Nasal cavity respiratory epithelium epithelial cell of viscerocranial mucosa (primary cell): ENCODE results near the gene SMPD1. TPM values are rescaled to one million over a fixed set of nuclear protein-coding genes. Genes with fewer than 3 reads are reported as not detected.

ENCODE experiments used
- total RNA-seq: library from RNA; depleted of rRNA; stranded (reverse); fragments of >200 nt; gene quantifications from 2 replicates; pipeline ENCODE4 v1.2.3, GENCODE V29; 2014

The SMPD1 gene
- 2.7 and 4.9 TPM in 2 replicates for total RNA-seq

GRCh38 chr11:6389905-6390717 is at the start of gene SMPD1:
Gene SMPD1, plus strand, starts transcription at chr11:6390474. Its CDS starts 125 bp downstream, at chr11:6390599.

DNA sequence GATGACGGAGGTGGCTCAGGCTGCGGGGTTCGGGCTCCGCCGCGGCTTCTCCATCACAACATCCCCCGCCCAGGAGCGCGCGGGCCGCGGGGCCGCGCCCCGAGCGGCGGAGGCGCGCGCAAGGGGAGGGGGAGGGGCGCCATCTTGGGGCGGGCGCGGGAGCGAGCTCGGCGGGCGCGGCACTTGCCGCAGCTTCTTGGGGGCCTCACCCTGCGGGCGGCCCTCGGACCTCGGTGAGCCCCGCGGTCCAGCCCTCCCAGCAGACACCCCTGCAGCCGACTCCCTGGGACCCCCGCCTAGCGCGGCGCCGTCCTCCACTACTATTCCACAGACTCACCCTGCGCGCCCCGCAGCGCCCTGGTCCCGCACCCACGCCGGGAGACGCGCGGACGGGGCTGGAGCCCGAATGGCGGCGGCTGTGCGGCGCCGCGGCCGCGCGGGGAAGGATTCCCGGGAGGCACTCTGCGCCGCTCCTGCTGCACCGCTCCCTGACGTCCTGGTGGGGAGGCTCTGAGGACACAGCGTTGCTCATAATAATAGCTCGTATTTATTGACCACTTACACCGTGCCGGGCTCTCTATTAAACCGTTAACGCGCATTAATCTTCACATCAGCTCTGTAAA is 28.8 kb downstream of the SMPD1 start, which contains the start of gene APBB1:
Gene APBB1, minus strand, starts transcription at position 86 of the 623 bp plus-strand sequence. CDS start 7,747 bp downstream, outside the sequence.

GRCh38 chr11:6440906-6441358 is 50.7 kb downstream of the SMPD1 start, which contains the start of gene HPX:
Gene HPX, minus strand, starts transcription at chr11:6440987. Its CDS starts 24 bp downstream, at chr11:6440963.

Other genes with a start within 250 kb of the SMPD1 start
- not detected in 2 replicates for gene OR52B2, start 220.1 kb upstream of the SMPD1 start, total RNA-seq
- not detected in 2 replicates for gene OR52W1, start 191.2 kb upstream of the SMPD1 start, total RNA-seq
- not detected in 2 replicates for gene C11orf42, start 184.9 kb upstream of the SMPD1 start, total RNA-seq
- 8.9 and 15.4 TPM in 2 replicates for gene FHIP1B, start 155.8 kb upstream of the SMPD1 start, total RNA-seq
- gene CNGA4, start 151.4 kb upstream of the SMPD1 start, total RNA-seq, result 0.07 TPM in 1 of 2 replicates, not detected in the other
- gene CCKBR, start 130.6 kb upstream of the SMPD1 start, total RNA-seq, result not detected in 2 replicates
- 7.0 and 18.5 TPM in 2 replicates for gene CAVIN3, start 70.0 kb upstream of the SMPD1 start, total RNA-seq
- 0.34 and 2.2 TPM in 2 replicates for gene APBB1, start 28.6 kb downstream of the SMPD1 start, total RNA-seq
- 0.34 and 1.00 TPM in 2 replicates for gene HPX, start 50.5 kb downstream of the SMPD1 start, total RNA-seq
- gene TRIM3, start 83.5 kb downstream of the SMPD1 start, total RNA-seq, result 10.6 and 21.4 TPM in 2 replicates
- gene ARFIP2, start 90.9 kb downstream of the SMPD1 start, total RNA-seq, result 46.9 and 50.9 TPM in 2 replicates
- 44.8 and 51.8 TPM in 2 replicates for gene TIMM10B, start 91.0 kb downstream of the SMPD1 start, total RNA-seq
- 4.4 and 7.3 TPM in 2 replicates for gene DNHD1, start 106.8 kb downstream of the SMPD1 start, total RNA-seq
- 14.7 and 18.0 TPM in 2 replicates for gene RRP8, start 213.1 kb downstream of the SMPD1 start, total RNA-seq
- 42.7 and 77.8 TPM in 2 replicates for gene ILK, start 213.3 kb downstream of the SMPD1 start, total RNA-seq
- gene TAF10, start 221.7 kb downstream of the SMPD1 start, total RNA-seq, result 27.2 and 39.6 TPM in 2 replicates
- gene TPP1, start 228.9 kb downstream of the SMPD1 start, total RNA-seq, result 46.5 and 172 TPM in 2 replicates